Stomach (tissue), 9 donors: ENCODE data around the gene MYO1B. TPM values are rescaled to one million over a fixed set of nuclear protein-coding genes. Genes with fewer than 3 reads are reported as not detected.

Experiments
- DNase-seq, 2 donors: peaks; one replicate each; pipeline versions ENCODE4 v3.0.0 to v3.0.0-alpha.2; 2013 to 2019
- H3K27ac ChIP-seq, 5 donors: fragments of 200-600 bp in 4 of 5; sonication (generic) in 4 of 5; one replicate each; pipeline ENCODE4 v1.5.1; 2013 to 2019; ENCODE audit warnings: mild to moderate bottlenecking in 1 of 5, moderate library complexity in 1 of 5
- H3K27me3 ChIP-seq, 3 donors: fragments of 200-600 bp; sonication (generic); one replicate each; pipeline ENCODE4 v1.5.1; 2017 to 2019; ENCODE audit warnings: mixed run types in 1 of 3
- H3K36me3 ChIP-seq, 4 donors: fragments of 200-600 bp; sonication (generic); 1 replicate in 3 of 4; 2 replicates in 1 of 4; pipeline ENCODE4 v1.5.1; 2016 to 2019
- H3K4me1 ChIP-seq, 4 donors: fragments of 200-600 bp; sonication (generic); one replicate each; pipeline ENCODE4 v1.5.1; 2016 to 2019
- H3K4me3 ChIP-seq, 4 donors: fragments of 200-600 bp; sonication (generic) in 3 of 4; one replicate each; pipeline ENCODE4 v1.5.1; 2016 to 2019; ENCODE audit warnings: mild to moderate bottlenecking in 1 of 4
- H3K9me3 ChIP-seq, 4 donors: fragments of 200-600 bp; sonication (generic); one replicate each; pipeline ENCODE4 v1.5.1; 2016 to 2019
- EP300 ChIP-seq: sonication (generic); formaldehyde crosslinking; IDR thresholded peaks from one replicate; pipeline ENCODE4 v1.6.1; 2017; ENCODE audit warnings: antibody characterized with exemption
- POLR2A ChIP-seq, 4 donors: fragments of 450-650 bp; IDR thresholded peaks; one replicate each; pipeline ENCODE4 v1.6.1; 2016; ENCODE audit warnings: antibody characterized with exemption in 4 of 4, control low read depth in 2 of 4, mild to moderate bottlenecking in 1 of 4, moderate library complexity in 1 of 4
- POLR2AphosphoS5 ChIP-seq, 3 donors: sonication (generic); formaldehyde crosslinking; IDR thresholded peaks; one replicate each; pipeline ENCODE4 v1.6.1; 2016; ENCODE audit warnings: antibody characterized with exemption in 3 of 3
- WGBS, 5 donors: extraction: QIAGEN DNeasy Blood & Tissue Kit in 3 of 5; methylation state at CpG; one replicate each; pipeline versions ENCODE4 v1.1.5 to v1.1.7; 2013 to 2018; 5-methylcytosine and 5-hydroxymethylcytosine counted together
- intact Hi-C: fragments of 100-400 bp; cut with DNase I; formaldehyde crosslinking; loops from one replicate; pipeline ENCODE4 v1.15.1; 2023; ENCODE audit warnings: low total_unique reads
- polyA plus RNA-seq, 3 donors: library from polyadenylated mRNA; stranded (reverse); fragments of 200-250 nt; gene quantifications; one replicate each; pipeline ENCODE4 v1.2.3, GENCODE V29; 2013
- total RNA-seq, 5 donors: library from RNA; depleted of rRNA; stranded (reverse); fragments of >200 nt; gene quantifications; one replicate each; pipeline versions ENCODE4 v1.1.0 to v1.2.3, GENCODE V29; 2014 to 2016
- TF ChIP-seq, protein P1 (sequence below), 7 experiments: fragments of 450-650 bp in 4 of 7; fragments of 200-600 bp in 3 of 7; sonication (generic) in 3 of 7; IDR thresholded peaks; one replicate each; pipeline ENCODE4 v1.5.1; 2016 to 2019; ENCODE audit warnings: antibody characterized with exemption in 7 of 7, control low read depth in 2 of 7, mild to moderate bottlenecking in 1 of 7
- donor health status: healthy with polysubstance abuse.
- donor health status: Bipolar disorder and iron deficiency.
- donor health status: healthy.

The MYO1B gene
- total and polyA plus RNA-seq, 8 donors, result 6.1 to 123 (median 16.4) TPM

DNA sequence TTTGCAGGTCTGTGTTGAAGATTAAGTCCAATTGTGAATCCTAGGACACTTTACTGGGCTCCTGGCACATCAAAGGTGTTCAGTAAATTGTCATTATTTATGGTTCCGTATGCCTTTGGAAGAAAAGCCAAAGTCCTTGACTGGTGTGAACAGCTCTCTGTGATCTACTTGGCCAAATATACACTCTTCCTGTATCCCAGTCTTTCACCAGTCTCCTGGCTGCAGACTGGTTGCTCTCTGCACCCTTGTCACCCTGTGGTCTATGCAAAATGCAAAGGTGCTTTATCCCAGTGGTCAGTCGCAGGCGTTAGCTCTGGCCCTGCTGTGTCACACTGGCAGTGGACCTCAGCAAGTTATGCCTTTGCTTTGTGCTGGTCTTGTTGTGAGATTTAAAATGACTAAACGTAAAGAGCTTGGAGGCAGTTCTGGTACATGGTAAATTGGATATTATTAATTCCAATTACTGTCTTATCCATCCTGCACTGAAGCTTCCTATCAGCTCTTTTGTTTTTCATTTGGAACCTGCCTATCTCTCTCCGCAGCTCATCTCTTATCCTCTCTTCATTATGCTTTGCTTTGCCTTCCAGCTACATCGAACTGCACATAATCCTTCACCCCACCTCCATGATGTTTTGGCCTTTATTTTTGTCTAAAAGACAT is 83.1 kb downstream of the MYO1B start:
- WGBS, 5 donors, result 90 to 93% (median 92%) methylated on average over 6 of the region's 6 CpGs
- Histone ChIP-seq H3K27ac (no peak overlapping the region), H3K36me3 (peaks cover 0 to 21% (median 12%) of the 10 kb centered on the region in 4 donors), H3K9me3 (no peaks in the 10 kb centered on the region), H3K4me1 (no peaks in the 10 kb centered on the region), H3K4me3 (no peak overlapping the region), H3K27me3 (no peaks in the 10 kb centered on the region)
- no peak for TF ChIP-seq POLR2A (IDR thresholded peaks at IDR 0.05)
- TF ChIP-seq POLR2AphosphoS5 (IDR thresholded peaks at IDR 0.05), result no peak
- TF ChIP-seq, protein P1, sequence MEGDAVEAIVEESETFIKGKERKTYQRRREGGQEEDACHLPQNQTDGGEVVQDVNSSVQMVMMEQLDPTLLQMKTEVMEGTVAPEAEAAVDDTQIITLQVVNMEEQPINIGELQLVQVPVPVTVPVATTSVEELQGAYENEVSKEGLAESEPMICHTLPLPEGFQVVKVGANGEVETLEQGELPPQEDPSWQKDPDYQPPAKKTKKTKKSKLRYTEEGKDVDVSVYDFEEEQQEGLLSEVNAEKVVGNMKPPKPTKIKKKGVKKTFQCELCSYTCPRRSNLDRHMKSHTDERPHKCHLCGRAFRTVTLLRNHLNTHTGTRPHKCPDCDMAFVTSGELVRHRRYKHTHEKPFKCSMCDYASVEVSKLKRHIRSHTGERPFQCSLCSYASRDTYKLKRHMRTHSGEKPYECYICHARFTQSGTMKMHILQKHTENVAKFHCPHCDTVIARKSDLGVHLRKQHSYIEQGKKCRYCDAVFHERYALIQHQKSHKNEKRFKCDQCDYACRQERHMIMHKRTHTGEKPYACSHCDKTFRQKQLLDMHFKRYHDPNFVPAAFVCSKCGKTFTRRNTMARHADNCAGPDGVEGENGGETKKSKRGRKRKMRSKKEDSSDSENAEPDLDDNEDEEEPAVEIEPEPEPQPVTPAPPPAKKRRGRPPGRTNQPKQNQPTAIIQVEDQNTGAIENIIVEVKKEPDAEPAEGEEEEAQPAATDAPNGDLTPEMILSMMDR (IDR thresholded peaks at IDR 0.05), result no peak
- no peak for TF ChIP-seq EP300
- intact Hi-C loops, result no loop called here
- no peak for DNase-seq

DNA sequence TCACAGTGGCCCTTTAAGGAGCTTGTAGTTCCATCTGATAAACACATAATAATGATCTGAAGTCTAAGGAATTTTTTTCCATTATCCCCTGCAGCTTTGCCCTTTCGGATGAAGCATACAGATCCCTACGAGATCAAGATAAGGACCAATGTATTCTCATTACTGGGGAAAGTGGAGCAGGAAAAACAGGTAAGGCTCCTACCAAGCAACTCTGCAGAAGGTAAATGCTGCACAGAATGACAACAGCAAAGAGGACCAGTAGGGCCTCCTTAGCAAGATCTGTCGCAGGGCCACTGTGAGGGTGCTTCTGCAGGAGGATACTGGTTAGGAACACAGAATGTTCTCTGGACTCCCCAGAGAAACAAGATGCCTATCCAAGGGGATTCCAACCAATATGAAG is 84.6 kb downstream of the MYO1B start:
- 84 to 94% (median 88%) methylated on average over 3 of the region's 3 CpGs for WGBS, 5 donors
- TF ChIP-seq, protein P1 (IDR thresholded peaks at IDR 0.05), result no peak
- TF ChIP-seq POLR2AphosphoS5 (IDR thresholded peaks at IDR 0.05), result no peak
- no peak for TF ChIP-seq EP300
- no peak for TF ChIP-seq POLR2A (IDR thresholded peaks at IDR 0.05)
- intact Hi-C loops, result no loop called here
- no peak overlapping the region for H3K4me3 ChIP-seq
- no peaks in the 10 kb centered on the region for H3K27me3 ChIP-seq
- peaks cover 0 to 21% (median 12%) of the 10 kb centered on the region in 4 donors for H3K36me3 ChIP-seq
- no peaks in the 10 kb centered on the region for H3K9me3 ChIP-seq
- no peaks in the 10 kb centered on the region for H3K4me1 ChIP-seq
- no peak for DNase-seq
- H3K27ac ChIP-seq, result no peak overlapping the region

DNA sequence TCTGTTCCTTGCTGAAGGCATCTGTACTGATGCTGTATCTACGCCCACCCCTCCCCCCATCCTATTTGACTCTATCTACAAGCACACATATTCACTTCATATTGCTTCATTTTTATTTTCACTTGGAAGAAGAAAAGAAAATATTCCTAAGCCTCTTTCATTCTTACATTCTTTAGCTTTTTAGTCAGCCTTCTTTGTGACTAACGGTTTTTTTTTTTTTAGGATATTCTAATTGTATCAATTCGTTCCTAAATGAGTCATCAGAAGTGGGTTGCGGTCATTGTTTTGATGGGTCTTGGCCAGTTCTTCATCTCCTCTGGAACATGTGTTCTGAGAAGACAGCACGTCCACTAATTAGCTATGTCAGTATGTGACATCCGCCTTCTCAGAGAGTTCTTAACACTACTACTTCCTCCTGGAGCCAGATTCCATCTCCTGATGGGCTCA is 88.7 kb downstream of the MYO1B start:
- DNase-seq, result no peak
- H3K27ac ChIP-seq, result no peak overlapping the region
- H3K4me1 ChIP-seq, result no peaks in the 10 kb centered on the region
- 71 to 84% (median 80%) methylated on average over 6 of the region's 6 CpGs for WGBS, 5 donors
- no peaks in the 10 kb centered on the region for H3K9me3 ChIP-seq
- no peaks in the 10 kb centered on the region for H3K27me3 ChIP-seq
- TF ChIP-seq POLR2AphosphoS5 (IDR thresholded peaks at IDR 0.05), result no peak
- TF ChIP-seq, protein P1 (IDR thresholded peaks at IDR 0.05), result no peak
- TF ChIP-seq POLR2A (IDR thresholded peaks at IDR 0.05), result no peak
- TF ChIP-seq EP300, result no peak
- intact Hi-C loops, result no loop called here
- peaks cover 0 to 21% (median 12%) of the 10 kb centered on the region in 4 donors for H3K36me3 ChIP-seq
- no peak overlapping the region for H3K4me3 ChIP-seq

DNA sequence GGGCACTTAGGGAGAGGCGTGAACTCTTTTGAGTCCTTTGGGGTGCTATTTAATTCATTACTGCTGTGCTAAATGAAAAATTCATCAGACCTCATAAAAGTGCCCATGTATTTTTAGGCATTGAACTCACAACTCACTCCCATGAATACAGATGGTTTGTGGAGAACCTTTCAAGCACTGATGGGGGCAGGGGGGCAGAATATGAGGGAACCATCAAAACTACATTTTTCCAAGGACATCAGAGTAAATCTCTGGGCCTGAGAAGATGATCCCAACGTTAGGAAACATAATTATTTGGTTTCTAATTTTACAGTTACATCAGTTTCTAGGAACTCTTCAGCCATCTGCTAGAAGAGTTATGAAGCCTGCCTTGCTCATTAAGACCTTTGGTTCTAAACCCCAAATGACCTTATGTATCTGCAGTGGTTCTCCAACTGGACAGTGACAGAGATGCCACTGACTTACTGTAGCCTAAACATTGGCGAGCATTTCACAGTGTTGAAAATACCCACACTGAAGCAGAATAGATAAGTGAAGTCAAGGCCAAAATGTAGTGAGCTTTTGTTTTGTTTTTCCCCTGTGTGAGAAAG is 90.8 kb downstream of the MYO1B start:
- no peak overlapping the region for H3K27ac ChIP-seq
- DNase-seq, result no peak
- H3K9me3 ChIP-seq, result no peaks in the 10 kb centered on the region
- intact Hi-C loops, result no loop called here
- H3K4me3 ChIP-seq, result no peak overlapping the region
- H3K36me3 ChIP-seq, result peaks cover 0 to 11% (median 5%) of the 10 kb centered on the region in 4 donors
- TF ChIP-seq, protein P1 (IDR thresholded peaks at IDR 0.05), result no peak
- TF ChIP-seq POLR2AphosphoS5 (IDR thresholded peaks at IDR 0.05) (no peak), POLR2A (IDR thresholded peaks at IDR 0.05) (no peak), EP300 (no peak)
- no peaks in the 10 kb centered on the region for H3K4me1 ChIP-seq
- WGBS, 5 donors, result 75 to 87% (median 84%) methylated on average over 3 of the region's 3 CpGs
- H3K27me3 ChIP-seq, result no peaks in the 10 kb centered on the region
